HG03095 (cell line): ENCODE results near the gene DNTT.

Experiments
- ATAC-seq: cut with Tn5 transposase; IDR thresholded peaks from one replicate; pipeline ENCODE4 v1.9.1; 2021; ENCODE audit warnings: moderate library complexity; ENCODE audit not compliant: unreplicated experiment

Gene DNTT

DNA sequence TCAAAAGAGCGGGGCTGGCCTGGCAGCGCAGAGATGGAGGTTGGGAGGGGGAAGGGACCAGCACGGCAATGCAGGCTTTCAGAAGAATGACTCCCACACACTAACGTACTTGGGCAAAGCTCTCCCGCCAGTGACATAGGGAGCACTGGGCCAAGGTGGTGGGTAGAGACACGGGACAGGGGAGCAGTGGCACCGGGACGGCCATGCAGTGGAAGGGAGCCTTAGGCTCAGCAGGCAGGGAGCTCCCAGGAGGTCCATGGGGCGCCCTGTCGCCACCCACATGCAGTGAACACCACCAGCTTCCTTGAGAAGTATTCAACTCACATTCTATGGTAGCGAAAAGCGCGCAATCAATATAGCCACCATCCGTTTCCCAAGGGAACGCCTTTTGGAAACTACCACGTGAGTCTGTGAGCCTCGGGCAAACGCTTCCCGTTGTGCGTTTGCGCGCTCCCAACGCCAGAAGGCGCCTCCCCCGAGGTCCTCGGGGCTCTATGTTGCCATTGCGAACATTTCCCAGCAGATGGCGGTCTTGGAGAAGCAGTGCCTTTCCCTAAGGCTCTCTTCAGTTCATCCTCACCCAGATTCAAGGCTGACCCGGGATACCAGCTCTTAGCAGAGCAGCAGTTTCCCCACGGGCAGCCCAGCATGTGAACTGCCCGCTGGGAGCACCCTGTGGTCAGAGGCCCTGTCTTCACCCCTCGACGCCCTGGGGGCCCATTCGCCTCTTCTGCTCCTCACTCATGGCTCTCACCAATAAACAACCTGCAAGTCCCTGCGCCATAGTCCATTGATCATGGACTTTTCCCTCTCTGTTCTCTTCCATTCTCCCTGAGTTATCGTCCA, 71.0 kb downstream of the DNTT start:
- no peak for ATAC-seq

DNA sequence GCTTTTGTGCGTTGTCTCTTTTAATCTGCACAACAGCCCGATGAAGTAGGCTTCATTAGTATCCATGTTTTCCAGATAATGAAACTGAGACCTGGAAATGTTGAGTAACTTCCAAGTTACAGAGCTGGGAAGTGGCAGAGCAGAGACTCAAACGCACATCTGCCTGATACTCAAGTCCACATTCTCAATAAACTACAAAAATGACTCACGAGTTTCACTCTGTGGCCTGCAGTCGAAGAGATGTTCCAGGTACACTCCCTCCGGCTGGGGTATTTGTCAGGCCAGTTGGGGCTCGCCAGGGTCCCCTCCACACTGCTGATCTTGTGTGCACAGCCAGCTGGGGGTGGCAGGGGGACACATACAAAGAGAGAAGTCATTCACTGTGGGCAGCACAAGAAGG, 72.2 kb downstream of the DNTT start:
- peak; percentile 65 for ATAC-seq

DNA sequence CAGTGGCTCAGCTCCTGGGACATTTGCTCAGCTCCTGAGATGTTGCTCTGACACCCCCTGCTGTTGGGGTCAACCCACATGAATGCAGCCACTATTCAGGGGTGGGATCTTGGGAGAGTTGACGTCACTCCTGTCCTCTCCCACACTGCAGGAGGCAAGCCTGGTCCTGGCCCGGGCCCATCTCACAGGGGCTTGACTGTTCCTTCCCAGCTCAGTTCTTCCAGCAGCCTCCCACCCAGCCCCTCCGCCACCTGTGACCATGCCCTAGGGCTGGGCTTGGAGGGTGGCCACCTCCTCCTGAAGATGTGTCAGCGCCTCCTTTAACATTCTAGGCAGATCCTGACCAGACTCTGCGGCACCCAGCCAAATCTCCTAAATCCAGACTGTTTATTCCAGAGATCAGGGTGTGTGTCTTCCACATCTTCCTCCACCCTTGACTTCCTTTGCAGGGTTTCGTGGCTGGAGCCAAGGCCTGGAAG, 73.6 kb downstream of the DNTT start:
- no peak for ATAC-seq

DNA sequence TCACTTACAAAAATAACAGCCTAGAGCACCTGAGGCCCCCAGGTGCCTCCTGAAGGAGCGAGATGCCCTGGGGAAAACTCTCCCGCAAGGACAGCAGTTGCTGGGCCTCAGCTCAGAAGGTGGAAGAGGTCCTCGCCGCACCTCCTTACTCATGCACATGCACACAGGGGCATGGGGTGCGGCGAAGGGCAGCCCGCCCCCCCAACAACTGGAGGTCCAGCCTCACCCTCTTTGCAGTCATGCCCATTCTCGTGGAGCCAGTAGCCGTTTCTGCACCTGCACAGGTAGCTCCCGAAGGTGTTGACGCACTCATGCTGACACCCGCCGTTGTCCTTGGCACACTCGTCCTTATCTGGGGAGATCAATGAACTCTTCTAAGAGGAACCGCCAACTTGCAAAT, 74.5 kb downstream of the DNTT start:
- ATAC-seq = no peak

DNA sequence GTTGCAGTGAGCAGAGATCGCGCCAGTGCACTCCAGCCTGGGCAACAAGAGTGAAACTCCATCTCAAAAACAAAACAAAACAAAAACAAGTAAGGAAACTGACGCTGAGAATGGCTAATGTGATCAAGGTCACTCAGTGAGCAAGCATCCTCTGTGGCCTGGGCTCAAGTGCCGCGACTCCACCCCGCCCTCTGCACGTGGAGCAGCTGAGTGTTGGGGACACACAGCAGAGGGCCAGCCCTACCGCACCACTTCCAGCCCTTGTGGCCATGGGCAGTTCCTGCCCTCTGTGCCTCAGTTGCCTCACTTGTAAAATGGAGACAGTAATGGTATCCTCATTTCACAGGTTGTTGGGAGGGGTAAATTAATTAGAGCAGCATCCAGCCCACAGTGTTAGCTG, 75.5 kb downstream of the DNTT start:
- ATAC-seq = no peak

DNA sequence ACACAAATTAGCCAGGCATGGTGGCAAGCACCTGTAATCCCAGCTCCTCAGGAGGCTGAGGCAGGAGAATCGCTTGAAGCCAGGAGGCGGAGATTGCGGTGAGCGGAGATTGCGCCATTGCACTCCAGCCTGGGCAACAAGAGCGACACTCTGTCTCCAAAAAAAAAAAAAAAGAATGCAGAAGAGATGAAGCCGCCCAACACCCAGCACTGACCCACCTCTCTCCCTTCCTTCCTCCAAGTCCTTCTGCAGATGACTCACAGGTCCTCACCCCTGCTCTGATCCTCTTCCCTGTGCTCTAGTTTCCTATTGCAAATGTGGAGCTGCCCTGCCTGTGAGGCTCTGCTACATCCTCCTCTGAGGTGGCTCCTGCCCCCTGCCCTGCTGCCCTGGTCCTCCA, 76.6 kb downstream of the DNTT start:
- ATAC-seq = no peak

DNA sequence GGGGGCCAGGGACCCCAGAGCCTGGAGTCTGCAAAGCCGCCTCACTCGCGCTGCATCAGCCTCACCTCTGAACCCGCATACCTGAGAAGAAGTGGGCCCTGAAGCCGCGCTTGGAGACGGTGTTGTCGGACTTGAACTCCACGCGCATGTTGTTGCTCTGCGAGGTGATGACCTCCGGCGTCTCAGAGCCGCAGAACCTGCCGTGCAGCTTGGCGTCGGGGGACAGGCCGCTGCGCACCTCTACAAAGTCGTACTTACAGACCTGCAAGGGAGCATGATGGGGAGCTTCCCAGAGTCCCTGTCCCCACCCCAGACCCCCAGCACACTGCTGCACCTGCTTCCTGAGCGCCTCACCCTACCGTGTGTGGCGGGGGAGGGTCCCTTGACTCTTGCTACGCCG, 80.3 kb downstream of the DNTT start:
- ATAC-seq = no peak

DNA sequence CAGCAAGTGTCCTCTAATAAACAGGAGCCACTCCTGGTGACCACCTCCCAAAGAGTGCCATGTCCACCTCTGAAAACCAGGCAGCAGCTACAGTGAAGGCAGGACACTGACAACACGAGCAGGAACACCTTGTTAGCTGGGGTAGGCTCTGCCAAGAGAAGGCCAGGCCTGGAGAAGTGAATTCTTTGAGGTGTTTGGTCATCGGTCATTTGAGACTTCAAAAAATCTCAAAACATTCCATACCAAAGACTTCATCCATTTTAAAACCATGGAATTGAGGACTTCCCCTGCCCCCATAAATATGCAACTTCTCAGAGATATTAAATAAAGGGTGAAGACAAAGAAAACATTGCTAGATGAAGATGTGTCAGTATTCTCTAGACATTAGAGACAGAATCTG, 82.9 kb downstream of the DNTT start:
- ATAC-seq = no peak

DNA sequence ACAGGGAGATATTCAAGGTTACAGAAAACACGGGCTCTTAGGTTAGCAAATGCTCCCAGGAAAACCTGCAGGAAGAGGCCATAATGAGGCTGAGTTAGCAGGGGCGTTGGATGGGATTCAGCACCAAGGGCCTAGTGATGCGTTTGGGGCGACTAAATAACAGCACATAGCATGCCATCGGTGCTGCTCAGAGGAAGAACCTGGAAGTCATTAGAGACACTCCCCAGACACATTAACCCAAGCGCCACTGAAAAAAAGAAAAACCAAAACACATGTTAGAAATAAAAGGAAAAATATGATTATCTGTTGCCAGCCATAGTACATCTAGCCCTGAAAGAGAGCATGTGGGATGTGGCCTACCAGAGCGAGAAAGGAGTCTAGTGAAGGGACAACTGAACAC, 83.4 kb downstream of the DNTT start:
- ATAC-seq = no peak
